ENCODE data around the gene SLIT1.

The SLIT1 gene

GRCh38 chr10:97200616-97201015 lies 14.9 kb upstream of the SLIT1 start:
- DNase-seq (ENCODE audit: low read depth), result no peak

DNA sequence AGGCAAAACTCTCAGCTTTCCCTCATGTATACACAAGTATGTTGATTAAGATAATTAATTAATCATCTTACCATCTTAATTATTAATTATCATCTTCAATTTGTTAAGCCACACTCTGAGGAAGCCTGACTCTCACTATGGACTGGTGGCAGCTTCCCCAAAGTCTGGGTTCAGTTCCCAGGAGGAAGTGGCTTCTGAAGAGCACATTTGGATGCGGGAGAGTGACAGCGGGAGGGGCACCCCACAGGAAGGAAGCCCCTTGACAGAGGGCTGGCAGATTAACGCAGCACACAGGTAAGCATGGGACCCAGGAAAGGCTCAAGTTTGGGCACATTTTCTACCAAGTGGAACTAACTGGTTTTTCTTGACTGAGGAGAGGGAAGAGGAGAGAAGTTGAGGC lies 13.4 kb upstream of the SLIT1 start:
- DNase-seq (ENCODE audit: low read depth), result no peak

- DNase-seq (ENCODE audit: low read depth), result no peak
Observed at GRCh38 chr10:97197030-97197500, 11.3 kb upstream of the SLIT1 start.

DNA sequence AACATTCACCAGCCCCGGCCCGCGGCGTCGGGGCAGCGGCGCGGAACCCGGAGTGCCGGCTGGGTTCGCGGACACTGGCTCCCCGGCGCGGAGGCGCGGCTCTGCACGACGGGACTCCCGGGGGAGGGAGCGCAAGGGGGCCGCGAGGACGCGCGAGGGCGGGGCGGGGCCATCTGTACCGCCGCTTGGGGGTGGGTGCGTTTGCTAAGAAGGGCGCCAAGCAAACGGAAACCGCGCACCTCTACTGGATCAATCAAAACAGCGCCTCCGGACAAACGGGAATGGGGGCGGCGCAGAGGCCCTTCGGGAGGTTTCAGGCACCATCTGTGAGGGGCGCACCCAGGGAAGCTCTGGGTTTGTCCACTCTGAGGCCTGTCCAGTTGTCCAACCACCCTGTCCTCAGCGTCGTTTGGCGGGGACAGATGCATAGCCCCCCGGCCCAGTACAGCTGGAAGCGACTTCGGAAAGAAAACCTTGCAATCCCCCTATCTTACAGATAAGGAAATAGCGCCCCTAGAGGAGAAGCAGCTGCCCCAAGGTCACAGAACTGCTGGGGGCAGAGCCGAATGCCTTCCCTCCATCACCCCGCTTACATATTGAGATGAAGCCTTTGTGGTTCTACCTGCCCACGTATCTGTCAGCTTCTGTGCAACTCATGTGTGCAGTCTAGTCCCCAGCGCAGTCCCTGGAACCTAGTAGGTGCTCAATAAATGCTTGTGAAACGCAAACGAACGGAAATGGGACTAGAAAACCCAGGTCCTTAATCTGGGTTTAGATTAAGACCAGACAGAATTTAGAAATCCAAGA lies 10.7 kb upstream of the SLIT1 start:
- peak; percentile 42 for DNase-seq (ENCODE audit: low read depth)

- DNase-seq (ENCODE audit: low read depth), result no peak
Observed at GRCh38 chr10:97195706-97196222, 10.0 kb upstream of the SLIT1 start.

DNA sequence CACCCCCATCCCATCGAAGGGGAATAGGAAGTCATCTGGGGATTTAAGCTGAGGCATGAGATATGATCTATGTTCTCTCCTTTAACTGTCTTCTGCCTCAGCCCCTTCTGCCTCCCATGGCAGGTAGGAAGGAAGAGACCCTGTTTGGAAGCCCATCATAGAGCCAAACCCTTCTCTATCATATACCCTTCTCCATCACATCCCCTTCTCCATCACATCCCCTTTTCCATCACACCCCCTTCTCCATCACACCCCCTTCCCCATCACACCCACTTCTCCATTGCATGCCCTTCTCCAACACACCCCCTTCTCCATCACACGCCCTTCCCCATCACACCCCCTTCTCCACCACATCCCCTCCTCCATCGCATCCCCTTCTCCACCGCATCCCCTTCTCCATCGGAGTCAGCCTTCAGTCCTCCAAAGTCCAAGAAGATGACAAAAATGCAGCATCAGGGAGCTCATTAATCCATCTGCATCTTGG lies 7.2 kb upstream of the SLIT1 start:
- DNase-seq (ENCODE audit: low read depth), result no peak

- no peak for DNase-seq (ENCODE audit: low read depth)
Observed at GRCh38 chr10:97190450-97190849, 4.7 kb upstream of the SLIT1 start.

DNA sequence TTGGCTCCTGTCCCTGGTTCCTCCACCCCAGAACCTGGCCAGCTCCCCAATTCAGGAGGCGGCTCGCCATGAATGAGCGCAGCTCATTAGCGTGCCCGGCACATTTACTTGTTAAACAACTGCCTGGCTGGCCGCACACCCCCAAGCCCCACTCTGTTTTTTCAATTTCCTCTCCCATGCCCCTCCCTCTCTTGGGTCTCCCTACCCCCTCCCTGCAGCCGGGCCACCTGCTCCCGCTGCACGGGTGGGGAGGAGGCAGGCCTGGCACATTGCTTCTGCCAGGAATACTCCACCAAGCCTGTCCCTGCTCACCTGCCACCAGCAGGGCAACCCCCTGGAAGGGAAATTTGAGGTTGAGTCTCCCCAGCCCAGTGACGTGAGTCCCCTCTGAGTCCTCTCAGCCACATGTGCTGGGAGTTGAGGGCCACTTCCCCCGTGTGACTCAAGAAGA lies 2.5 kb upstream of the SLIT1 start:
- no peak for DNase-seq (ENCODE audit: low read depth)

GRCh38 chr10:97186911-97187310 lies 1.2 kb upstream of the SLIT1 start:
- no peak for DNase-seq (ENCODE audit: low read depth)

GRCh38 chr10:97184971-97185325 lies 811 bp downstream of the SLIT1 start:
- no peak for DNase-seq (ENCODE audit: low read depth)

DNA sequence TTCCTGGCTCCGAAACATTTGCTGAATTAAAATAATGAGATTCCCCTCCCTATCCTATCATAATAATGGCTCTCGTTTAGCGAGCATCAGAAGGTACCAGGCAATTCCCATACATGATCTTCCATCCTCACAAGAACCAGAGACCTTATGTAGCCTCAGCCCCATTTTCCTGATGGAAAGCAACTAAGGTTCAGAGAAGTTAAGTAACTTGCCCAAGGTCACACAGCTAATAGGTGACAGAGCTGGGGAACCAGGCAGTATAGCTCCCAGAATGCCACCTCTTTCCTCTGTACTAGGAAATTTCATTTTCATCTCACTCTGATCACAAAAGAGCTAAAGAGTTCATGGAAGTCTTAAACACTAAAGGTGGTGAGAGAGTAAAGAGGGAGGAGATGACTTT lies 2.4 kb downstream of the SLIT1 start:
- no peak for DNase-seq (ENCODE audit: low read depth)

DNA sequence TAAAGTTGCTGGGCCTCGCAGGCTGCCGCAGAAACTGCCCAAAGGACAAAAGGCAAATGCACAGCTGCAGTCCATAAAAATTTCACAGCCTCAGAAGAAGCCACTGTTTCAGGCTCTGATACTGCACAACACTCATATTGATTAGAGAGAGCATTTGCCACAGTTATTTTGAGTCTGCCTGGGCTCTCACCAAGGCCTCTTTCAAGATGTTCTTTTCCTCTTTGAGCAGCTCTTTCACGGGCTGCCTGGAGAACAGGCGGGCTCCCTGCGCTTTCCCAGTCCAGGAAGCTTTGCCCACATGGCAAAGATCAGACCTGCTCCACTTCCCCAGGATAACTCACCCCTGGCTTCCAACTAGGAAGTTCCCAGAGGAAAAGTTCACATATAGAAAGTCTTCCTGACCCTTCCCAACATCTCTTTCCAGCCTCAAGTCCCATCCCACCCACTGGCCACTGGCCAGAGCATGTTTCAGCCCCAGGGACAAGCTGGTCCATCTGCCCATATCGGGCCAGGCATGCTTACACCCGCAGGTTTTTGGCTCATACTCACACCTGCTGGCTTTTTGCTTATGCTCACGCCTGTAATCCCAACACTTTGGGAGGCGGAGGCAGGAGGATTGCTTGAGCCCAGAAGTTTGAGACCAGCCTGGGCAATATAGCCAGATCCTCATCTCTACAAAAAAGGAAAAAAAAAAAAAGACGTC lies 3.3 kb downstream of the SLIT1 start:
- no peak for DNase-seq (ENCODE audit: low read depth)

DNA sequence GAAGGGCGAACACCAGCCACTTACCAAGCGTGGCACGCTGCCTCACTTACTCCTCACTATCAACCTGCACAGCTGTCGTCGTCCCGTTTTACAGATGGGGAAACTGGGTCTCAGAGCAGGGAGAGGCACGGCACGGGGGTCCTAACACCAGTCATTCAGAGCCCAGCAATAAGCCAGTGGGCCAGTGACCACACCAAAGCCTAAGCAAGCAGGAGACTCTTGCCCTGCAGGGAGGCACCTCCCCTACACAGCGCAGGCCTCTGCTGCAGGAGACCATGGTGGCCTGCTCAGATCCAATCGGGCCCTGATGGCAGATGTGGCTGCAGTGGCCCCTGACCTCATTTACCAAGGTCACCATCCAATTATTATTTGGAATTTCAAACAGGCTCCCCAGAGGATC lies 4.8 kb downstream of the SLIT1 start:
- DNase-seq (ENCODE audit: low read depth), result no peak

- no peak for DNase-seq (ENCODE audit: low read depth)
Observed at GRCh38 chr10:97180363-97180755, 5.4 kb downstream of the SLIT1 start.

DNA sequence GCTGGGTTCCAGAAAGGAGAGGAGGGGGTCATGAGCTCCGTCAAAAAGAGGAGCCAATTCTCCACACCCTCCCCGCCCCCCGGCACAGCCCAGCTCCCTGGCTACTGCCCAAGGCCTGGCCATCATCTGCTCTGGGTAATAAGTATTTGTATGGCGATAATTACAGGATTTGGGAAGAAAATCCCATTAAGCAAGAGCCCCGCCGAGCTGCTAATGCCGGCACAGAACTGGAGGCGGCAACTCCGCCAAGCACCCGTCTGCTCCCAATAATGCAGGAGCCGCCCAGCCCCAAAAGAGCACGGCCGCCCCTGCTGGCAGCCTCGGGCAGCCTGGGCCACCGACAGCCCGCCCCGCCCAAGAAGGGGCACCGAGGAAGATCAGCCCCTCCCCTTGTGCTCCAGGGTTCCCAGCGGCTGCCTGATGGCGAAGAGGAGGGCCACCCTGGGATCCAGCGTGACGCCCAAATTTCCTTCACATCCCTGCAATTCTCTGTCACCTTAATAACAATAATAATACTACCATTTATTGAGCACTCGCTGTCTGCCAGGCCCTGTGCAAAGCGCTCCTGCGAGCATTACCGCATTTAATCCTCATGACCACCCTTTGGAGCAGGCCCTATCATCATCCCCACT lies 5.9 kb downstream of the SLIT1 start:
- DNase-seq (ENCODE audit: low read depth), result no peak

DNA sequence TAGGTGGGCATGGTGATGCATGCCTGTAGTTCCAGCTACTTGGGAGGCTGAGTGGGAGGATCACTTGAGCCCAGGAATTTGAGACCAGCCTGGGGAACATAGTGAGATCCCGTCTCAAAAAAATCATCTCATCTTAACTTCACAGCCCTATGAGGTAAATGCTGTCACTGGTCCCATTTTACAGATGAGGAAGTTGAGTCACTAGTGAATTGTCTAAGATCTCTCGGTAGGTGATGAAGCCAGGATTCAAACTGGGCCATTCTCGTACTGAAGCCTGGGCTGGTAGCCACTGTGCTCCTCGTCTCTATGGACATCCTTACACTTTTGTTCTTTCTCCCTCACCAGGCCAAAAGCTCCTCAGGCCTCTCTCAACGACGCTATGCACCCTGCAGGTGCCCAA lies 6.4 kb downstream of the SLIT1 start:
- no peak for DNase-seq (ENCODE audit: low read depth)

DNA sequence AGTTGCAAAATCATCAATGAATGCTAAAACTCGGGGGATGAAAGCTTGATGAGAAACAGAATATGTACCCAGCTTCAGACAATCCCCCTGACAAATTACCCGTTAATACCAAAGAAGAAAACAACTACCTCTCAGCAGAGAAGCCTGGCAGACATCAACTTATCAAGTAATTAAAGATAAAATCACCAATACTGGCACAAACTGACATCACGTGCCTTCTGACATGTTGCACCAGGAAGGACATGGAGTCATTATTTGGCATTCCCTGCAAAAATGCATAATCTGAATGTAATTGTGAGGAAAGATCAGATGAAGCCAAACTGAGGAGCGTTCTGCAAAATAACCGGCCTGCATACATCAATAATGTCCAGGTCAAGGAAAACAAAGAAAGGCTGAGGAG lies 7.7 kb downstream of the SLIT1 start:
- DNase-seq (ENCODE audit: low read depth), result no peak

DNA sequence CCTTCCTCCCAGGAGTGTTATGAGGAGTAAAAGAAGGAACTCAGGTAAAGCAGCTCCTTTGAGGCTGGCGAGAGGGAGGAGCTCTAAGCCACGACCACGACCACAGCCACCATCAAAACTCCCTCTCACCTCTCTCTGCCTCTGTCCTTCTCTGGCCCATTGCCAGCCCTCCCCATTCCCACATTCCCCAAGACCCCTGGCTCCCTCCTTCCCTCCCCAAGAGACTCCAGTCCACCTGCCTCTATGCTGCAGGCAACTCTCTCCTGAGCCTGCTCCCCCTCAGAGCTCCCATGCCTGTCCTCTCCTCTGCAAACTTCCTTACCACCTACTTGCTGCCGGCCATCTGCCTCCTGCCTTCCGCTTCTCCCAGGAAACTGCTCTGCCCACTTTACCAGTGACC lies 9.5 kb downstream of the SLIT1 start:
- DNase-seq (ENCODE audit: low read depth), result no peak

DNA sequence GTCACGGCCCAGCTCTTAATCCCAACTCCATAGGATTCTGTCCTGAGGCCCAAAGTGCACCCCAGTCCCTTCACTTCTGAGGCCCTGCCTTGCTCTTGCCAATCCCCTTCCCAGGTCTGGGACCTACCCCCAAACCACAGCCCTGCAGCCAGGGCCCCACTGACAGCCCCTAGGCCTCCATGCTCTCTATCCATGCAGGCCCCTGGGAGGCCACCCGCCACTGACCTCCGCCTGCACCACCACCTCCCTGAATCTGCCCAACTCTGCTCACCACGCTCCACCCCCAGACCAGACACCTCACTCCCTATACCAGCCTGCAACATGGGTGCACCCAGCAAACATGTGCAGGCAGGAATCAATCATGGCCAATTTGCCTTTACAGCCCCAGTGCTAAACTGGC lies 10.2 kb downstream of the SLIT1 start:
- no peak for DNase-seq (ENCODE audit: low read depth)

DNA sequence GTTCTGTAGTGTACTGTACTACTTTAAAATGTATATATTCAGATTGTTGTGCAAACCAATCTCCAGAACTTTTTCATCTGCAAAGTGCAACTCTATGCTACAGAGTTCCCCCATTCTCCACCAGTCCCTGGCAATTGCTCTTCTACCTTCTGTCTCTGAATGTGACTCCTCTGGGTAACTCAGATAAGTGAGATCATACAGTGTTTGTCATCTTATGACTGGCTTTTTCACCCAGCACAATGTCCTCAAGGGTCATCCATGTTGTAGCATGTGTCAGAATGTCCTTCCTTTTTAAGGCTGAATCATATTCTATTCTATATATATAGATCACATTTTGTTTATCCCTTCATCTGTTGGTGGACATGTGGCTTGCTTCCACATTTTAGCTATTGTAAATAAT lies 10.8 kb downstream of the SLIT1 start:
- DNase-seq (ENCODE audit: low read depth), result no peak

DNA sequence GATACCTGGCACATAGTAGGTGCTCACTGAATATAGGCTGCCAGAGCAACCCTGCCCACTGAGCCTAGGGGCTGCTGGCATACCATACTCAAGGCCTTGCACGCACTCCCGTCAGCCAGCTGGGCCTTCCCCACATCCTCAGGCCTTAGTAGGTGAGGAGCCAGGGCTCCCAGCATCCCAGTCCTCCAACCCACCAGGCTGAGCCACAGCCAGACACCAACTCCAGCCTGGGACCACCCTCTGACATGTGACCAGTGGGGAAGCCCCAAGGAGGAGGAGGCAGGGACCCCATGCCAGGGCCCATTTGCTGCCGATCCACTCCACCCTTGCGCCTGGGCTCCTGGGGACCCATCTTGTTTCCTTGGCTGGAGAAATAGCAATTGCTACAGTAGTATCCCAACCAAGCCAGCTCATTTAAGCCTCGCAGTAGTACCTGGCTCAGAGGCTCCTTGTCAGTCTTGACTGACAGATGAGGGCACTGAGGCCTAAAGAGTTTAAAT lies 11.4 kb downstream of the SLIT1 start:
- no peak for DNase-seq (ENCODE audit: low read depth)

- no peak for DNase-seq (ENCODE audit: low read depth)
Observed at GRCh38 chr10:97173036-97173435, 12.7 kb downstream of the SLIT1 start.

GRCh38 chr10:97171001-97171400 lies 14.8 kb downstream of the SLIT1 start:
- no peak for DNase-seq (ENCODE audit: low read depth)
